LNCaP clone FGC (cell line): ENCODE results near the gene ASMTL.
A peak's percentile ranks its signal among the peaks of the same experiment; 100 is the strongest.

Source experiments
- DNase-seq: peaks from one replicate; pipeline ENCODE4 v3.0.0-alpha.2; 2011; ENCODE audit warnings: low read depth
- H3K4me3 ChIP-seq: 2 replicates; pipeline ENCODE4 v1.5.1; 2011; ENCODE audit warnings: mild to moderate bottlenecking, low read depth, low read length, control low read depth
- CTCF ChIP-seq: IDR thresholded peaks from 2 replicates; pipeline ENCODE4 v1.5.1; 2012; ENCODE audit warnings: mild to moderate bottlenecking; ENCODE audit not compliant: control insufficient read depth, insufficient read depth; ENCODE audit errors: extremely low read depth

ASMTL gene, protein sequence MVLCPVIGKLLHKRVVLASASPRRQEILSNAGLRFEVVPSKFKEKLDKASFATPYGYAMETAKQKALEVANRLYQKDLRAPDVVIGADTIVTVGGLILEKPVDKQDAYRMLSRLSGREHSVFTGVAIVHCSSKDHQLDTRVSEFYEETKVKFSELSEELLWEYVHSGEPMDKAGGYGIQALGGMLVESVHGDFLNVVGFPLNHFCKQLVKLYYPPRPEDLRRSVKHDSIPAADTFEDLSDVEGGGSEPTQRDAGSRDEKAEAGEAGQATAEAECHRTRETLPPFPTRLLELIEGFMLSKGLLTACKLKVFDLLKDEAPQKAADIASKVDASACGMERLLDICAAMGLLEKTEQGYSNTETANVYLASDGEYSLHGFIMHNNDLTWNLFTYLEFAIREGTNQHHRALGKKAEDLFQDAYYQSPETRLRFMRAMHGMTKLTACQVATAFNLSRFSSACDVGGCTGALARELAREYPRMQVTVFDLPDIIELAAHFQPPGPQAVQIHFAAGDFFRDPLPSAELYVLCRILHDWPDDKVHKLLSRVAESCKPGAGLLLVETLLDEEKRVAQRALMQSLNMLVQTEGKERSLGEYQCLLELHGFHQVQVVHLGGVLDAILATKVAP

DNA sequence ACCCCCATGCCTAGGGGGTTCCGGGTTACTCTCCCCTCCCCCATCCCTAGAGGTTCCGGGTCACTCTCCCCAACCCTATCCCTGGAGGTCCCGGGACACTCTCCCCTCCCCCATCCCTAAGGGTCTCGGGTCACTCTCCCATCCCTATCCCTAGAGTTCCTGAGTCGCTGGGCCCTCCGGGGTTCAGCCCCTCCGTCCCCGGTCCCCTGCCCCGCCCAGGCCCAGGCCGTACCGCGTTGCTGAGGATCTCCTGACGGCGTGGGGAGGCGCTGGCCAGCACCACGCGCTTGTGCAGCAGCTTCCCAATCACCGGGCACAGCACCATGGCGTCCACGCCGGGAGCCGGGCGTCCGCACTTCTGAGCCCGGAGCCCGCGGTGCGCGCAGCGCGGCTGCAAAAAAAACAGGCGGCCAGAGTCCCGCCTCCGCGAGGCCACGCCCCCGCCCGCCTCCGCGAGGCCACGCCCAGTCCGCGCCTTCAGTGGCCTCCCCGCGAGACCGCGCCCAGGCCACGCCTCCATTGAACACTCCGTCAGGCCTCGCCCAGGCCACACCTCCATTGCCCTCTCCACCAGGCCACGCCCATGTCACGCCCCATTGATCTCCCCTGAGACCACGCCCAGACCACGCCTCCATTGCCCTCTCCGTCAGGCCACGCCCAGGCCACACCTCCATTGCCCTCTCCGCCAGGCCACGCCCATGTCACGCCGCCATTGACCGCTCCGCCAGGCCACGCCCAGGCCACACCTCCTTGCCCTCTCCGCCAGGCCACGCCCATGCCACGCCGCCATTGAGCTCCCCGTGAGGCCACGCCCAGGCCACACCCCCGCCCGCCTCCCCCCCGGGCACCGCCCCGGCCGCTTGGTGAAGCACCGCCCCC is at the start of gene ASMTL:
ASMTL (minus strand) TSS at position 394 of the 879 bp plus-strand sequence; CDS start at position 325, 69 bp downstream.
- H3K4me3 ChIP-seq, result peak within 1 kb of the TSS; percentile 98
- peak; percentile 84 for DNase-seq
- no peak for TF ChIP-seq CTCF

DNA sequence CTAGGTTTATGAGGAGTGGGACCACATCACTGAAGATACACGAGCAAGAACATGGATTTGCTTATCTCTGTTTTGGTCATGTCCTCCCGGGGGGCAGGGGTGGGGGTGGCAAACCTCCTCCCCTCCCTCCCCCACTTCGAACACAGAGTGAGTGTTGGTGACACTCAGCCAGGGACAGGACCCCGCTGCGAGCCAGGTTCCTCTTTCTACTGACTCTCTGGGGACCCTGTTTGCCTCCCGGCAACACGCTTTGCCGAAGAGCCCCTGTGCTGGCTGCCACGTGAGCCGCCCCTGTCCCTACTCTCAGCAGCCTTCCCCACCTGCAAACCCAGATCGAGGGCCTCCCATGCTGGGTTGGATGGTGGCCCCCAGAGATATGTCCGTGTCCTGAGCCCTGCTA is 49.5 kb upstream of the ASMTL start:
- no peak for DNase-seq
- TF ChIP-seq CTCF, result no peak
- no peak overlapping the region for H3K4me3 ChIP-seq

DNA sequence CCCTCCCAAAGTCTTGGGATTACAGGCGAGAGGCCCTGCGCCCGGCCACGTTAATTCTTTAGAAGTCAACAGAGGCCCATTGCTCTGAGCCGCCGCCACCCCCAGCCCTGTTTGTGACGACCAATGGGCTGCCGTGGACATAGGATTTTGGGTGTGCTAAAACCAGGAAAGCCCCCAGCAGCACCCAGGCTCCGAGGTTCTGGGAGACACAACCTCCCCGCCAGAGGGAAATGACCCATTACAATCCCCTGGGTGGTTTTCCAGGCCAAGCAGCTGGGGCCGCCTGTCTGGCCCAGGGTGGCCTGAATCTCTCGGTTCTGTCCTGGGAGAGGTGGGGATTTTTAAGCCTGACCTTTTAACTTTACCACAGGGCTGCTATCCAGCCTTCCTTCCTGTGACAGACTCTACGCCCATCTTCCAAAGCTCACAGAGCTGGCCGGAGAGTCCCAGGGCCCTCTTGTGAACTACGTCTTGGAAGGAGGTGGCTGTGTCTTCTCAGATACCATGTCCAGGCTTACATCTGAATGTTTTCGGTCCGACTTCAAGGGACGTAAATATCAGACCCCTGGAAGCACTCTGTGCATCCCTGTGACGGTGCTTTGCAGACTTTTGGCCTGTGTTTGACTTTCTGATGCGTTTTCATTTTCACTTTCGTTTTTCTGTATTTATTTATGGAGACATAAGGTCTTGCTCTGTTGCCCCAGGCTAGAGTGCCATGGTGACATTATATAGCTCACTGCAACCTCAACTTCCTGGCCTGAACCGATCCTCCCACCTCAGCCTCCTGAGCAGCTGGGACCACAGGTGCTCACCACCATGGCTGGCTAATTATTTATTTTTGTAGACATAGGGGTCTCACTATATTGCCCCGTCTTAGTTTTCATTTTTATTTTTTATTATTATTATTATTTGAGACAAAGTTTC is 48.3 kb upstream of the ASMTL start:
- DNase-seq, result no peak
- no peak overlapping the region for H3K4me3 ChIP-seq
- TF ChIP-seq CTCF, result no peak

DNA sequence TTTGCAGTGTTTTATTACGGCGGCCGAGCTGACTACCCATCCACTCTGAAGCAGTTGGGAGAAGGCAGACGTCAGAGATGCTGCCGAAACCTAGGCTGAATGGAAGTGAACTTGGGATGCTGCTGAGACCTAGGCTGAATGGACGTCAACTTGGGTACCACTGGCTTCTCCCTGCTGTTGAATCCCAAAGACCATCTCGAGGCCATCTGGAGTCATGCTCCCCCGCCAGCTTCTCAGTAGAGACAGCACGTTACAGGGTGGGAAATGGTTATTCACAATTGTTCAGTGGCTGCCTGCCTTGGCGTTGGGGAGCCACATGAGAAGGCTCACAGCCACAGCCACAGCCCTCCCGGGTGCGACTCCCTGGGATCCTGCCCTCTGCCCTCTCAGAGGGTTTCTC is 43.4 kb upstream of the ASMTL start:
- no peak for TF ChIP-seq CTCF
- no peak overlapping the region for H3K4me3 ChIP-seq
- DNase-seq, result no peak

- H3K4me3 ChIP-seq, result no peak overlapping the region
- no peak for DNase-seq
- no peak for TF ChIP-seq CTCF
Observed at GRCh38 chrX:1493877-1494510, 41.3 kb upstream of the ASMTL start.
